ENCODE data around the gene C6orf89.

C6orf89 gene

DNA sequence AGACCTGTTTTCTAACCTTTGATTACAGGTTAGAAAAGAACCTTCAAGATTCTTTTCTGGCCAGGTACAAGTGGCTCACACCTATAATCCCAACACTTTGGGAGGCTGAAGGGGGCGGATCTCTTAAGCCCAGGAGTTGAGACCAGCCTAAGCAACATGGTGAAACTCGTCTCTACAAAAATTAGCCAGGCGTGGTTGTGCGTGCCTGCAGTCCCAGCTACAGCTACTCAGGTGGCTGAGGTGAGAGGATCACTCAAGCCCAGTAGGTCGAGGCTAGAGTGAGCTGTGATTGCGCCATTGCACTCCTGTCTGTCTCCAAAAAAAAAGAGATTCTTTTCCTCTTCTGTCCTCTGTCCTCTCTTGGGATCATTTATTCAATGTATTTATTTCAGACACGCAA, 25.6 kb upstream of the C6orf89 start:
- TF ChIP-seq, protein P1, sequence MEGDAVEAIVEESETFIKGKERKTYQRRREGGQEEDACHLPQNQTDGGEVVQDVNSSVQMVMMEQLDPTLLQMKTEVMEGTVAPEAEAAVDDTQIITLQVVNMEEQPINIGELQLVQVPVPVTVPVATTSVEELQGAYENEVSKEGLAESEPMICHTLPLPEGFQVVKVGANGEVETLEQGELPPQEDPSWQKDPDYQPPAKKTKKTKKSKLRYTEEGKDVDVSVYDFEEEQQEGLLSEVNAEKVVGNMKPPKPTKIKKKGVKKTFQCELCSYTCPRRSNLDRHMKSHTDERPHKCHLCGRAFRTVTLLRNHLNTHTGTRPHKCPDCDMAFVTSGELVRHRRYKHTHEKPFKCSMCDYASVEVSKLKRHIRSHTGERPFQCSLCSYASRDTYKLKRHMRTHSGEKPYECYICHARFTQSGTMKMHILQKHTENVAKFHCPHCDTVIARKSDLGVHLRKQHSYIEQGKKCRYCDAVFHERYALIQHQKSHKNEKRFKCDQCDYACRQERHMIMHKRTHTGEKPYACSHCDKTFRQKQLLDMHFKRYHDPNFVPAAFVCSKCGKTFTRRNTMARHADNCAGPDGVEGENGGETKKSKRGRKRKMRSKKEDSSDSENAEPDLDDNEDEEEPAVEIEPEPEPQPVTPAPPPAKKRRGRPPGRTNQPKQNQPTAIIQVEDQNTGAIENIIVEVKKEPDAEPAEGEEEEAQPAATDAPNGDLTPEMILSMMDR (conservative IDR thresholded peaks at IDR 0.05; ENCODE audit: control insufficient read depth, insufficient read depth, low read depth, low read length) = no peak
- H3K4me3 ChIP-seq (ENCODE audit: control insufficient read depth, low read depth, low read length) = no peak overlapping the region
- no peak for DNase-seq (ENCODE audit: low read depth)

DNA sequence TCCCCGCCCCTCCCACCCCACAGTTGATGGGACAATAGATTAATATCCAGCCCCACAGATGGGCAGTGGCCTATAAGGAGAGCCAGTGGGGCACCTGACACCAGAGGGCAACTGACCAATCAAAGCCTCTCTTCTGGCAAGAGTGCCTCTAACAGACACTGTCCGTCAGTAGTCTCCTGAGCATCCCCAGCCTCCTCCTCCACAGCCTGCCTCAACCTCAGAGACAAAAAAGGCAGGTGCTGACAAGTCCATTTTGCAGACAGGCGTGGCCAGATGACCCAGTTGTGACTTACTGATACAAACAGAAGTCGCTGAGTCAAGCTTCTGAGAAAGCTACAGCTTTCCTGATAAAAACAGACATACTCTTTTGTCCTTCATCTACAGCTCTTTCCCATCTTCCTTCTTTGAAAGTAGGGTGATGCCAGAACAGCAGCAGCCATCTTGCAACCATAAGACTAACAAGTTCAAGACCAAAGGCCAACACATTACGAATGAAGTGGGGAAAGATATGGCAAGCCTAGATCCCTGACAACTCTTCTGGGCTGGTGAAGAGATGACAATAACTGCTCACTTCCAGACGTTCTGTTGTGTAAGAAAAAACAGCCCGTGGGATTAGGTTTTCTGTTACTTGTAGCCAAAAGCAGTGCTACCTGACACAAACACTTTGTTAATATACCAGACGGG, 23.4 kb upstream of the C6orf89 start:
- no peak for DNase-seq (ENCODE audit: low read depth)
- TF ChIP-seq, protein P1 (conservative IDR thresholded peaks at IDR 0.05; ENCODE audit: control insufficient read depth, insufficient read depth, low read depth, low read length) = no peak
- H3K4me3 ChIP-seq (ENCODE audit: control insufficient read depth, low read depth, low read length) = no peak overlapping the region

DNA sequence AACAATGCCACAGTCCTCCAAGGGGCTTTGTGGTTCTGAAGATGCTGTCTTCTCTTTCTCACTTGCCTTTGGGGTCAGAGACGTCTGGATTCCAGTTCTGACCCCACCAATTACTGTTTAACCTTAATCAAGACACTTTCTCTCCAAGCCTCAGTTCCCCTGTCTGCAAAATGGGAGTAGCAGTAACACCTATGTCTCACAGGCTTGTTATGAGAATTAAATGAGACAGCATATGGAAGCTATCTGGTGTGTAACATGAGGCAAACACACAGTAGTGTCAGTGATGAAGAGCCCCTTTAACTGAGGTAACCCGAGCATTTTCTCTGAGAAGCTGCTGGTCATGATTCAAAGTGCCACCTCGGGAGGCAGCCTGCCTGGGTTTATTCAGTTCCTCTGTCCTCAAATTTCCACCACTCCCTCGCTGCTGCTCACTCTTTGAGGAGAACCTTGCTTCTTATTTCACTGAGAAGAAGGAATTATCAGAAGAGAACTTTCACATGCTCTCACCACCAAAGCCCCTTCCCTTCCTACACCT, 22.8 kb upstream of the C6orf89 start:
- no peak overlapping the region for H3K4me3 ChIP-seq (ENCODE audit: control insufficient read depth, low read depth, low read length)
- no peak for DNase-seq (ENCODE audit: low read depth)
- TF ChIP-seq, protein P1 (conservative IDR thresholded peaks at IDR 0.05; ENCODE audit: control insufficient read depth, insufficient read depth, low read depth, low read length) = no peak

DNA sequence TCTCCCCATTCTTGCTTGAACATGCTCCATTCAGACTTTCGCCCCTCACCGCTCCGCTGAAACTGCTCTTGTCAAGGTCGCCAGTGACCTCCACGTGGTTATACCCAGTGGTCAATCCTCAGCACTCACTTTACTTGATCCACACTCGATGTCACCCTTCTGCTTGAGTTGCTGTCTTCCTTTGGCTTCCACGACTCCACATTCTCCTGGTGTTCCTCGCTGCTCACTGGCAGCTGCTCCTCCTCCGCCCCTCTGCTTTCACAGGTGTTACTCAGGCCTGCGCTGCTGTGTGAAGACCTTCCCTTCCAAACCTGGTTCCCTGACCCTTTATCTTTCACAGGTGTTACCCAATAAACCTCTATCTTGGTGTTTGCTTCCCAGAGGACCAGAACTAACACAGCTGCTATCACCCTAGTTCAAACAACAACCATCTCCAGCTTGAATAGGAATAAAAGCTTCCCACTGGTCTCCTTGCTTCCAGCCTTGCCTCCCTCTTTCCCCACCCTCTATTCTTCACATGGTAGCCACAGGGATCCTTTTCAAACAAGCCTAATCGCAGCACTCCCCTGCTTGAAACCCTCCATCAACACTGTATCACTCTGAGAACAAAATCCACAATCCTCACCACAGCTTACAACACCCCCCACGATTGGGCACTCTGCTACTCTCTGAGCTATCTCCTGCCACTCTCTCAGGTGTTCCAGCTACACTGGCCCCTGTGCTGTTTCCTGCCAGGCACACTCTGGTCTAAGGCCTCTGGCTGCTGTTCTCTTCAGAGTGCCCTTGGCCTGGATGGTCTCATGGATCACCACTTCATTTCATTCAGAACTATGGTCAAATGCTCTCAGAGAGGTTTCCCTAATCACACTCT, 21.8 kb upstream of the C6orf89 start:
- TF ChIP-seq, protein P1 (conservative IDR thresholded peaks at IDR 0.05; ENCODE audit: control insufficient read depth, insufficient read depth, low read depth, low read length) = no peak
- DNase-seq (ENCODE audit: low read depth) = no peak
- no peak overlapping the region for H3K4me3 ChIP-seq (ENCODE audit: control insufficient read depth, low read depth, low read length)

DNA sequence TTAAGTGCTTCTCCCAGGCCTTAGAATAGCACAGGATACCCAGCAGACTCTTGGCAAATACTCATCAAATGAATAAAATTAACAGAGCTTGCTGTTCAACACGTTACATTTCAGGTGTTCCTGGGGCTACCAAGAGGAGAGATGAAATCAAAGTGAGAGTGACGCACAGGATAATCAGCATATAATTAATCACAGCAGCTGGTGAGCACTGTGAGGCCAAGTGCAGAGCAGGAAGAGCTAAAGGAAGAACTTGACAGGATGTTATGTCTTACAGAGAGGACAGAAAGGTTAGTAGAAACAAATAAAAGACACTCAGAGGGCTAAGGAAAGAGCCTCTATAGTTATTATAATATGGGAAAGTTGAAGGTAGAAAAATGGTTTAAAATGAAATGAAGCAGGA, 19.9 kb upstream of the C6orf89 start:
- TF ChIP-seq, protein P1 (conservative IDR thresholded peaks at IDR 0.05; ENCODE audit: control insufficient read depth, insufficient read depth, low read depth, low read length) = no peak
- DNase-seq (ENCODE audit: low read depth) = no peak
- no peak overlapping the region for H3K4me3 ChIP-seq (ENCODE audit: control insufficient read depth, low read depth, low read length)

DNA sequence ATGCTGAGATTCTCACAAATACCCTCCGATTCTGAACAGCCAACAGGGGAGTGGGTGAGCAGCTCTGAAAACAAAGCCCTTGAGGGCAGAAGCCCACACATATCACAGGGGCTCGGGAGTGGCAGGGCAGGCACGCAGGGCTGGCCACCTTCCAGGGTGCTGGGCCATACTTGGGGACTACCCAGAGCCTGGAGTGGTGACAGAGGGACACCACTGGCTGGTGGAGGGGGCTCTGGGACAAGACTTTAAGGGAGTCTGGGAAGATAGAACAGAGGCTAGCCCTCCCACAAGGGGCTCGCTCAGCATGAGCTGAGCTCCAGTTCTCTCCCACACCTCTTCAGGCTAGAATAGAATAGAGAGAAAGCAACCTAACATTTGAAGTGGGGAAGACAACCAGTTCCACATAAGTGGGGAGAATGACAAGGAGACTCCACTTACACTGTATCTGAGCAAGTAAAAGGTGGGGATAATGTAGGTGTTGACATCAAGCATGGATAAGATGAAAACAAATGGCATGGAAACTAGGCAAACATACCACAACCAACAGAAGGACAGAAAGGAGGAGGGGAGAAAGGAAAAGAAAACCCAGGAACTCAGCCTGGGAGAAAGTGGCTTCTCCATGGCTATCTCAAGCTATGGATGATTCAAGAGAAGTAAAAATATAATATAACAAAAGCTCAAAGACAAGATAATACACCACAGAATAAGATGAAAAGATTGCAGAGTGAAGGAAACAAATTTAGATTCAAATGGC, 18.1 kb upstream of the C6orf89 start:
- H3K4me3 ChIP-seq (ENCODE audit: control insufficient read depth, low read depth, low read length) = no peak overlapping the region
- TF ChIP-seq, protein P1 (conservative IDR thresholded peaks at IDR 0.05; ENCODE audit: control insufficient read depth, insufficient read depth, low read depth, low read length) = no peak
- no peak for DNase-seq (ENCODE audit: low read depth)

Measured in fibroblast of mammary gland (primary cell).